ENCODE data around the gene B3GNT5. TPM values are rescaled to one million over a fixed set of nuclear protein-coding genes. Genes with fewer than 3 reads are reported as not detected.

The B3GNT5 gene
- total and polyA plus RNA-seq, 9 of the 15 experiments (the other 6 are each of a cell fraction or from before 2014, with no cell fraction given): 8.8 to 23.8 (median 14.4) TPM

DNA sequence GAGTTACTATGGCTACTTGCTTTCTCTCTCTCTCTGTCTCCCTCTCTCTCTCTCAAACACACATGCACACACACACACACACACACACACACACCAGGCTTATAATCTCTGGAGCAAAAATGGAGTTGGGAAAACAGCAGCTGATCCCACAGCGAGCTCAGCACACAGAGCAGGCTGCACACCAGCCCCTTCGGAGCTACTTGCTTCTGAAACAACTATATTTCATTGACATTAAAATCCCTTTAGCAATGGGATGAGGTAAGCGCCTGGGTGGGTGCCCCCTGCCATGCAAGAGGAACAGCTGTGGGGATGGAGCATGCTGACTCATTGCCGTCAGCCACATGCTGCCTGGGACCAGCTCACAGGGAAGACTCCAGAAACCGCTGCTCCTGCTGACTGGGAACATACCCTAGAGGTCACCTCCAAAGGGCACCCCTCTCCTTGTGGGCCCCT lies 45.7 kb downstream of the B3GNT5 start (continued):
- no peak for TF ChIP-seq CEBPG (CRISPR knock-in tag; IDR thresholded peaks at IDR 0.05)
- TF ChIP-seq CEBPG (tag; conservative IDR thresholded peaks at IDR 0.05 in 1 of 2, IDR thresholded peaks at IDR 0.05 in 1 of 2): peak in 1 of 2 experiments; percentile 54; a peak in 2 of 4 replicates
- no peak for TF ChIP-seq IFI16 (CRISPR knock-in tag; IDR thresholded peaks at IDR 0.05)
- no peak for TF ChIP-seq ZNF184 (CRISPR knock-in tag; IDR thresholded peaks at IDR 0.05)
- TF ChIP-seq CEBPB (tag; IDR thresholded peaks at IDR 0.05): no peak
- TF ChIP-seq SRSF1 (IDR thresholded peaks at IDR 0.05; ENCODE audit: low read depth, low read length): no peak
- no peak for TF ChIP-seq CBFA2T2 (conservative IDR thresholded peaks at IDR 0.05)
- no peak for TF ChIP-seq LEF1 (IDR thresholded peaks at IDR 0.05)
- no peak for TF ChIP-seq MTF1 (CRISPR knock-in tag; IDR thresholded peaks at IDR 0.05; ENCODE audit: borderline replicate concordance)
- TF ChIP-seq NCOR1 (IDR thresholded peaks at IDR 0.05): no peak
- TF ChIP-seq MCM2 (IDR thresholded peaks at IDR 0.05; ENCODE audit: low read depth): no peak
- no peak for TF ChIP-seq SMAD1 (IDR thresholded peaks at IDR 0.05; ENCODE audit: low read depth, low read length, partially characterized antibody)
- TF ChIP-seq NFE2 (IDR thresholded peaks at IDR 0.05; ENCODE audit: low read depth): peak; percentile 94
- TF ChIP-seq MYBL2 (IDR thresholded peaks at IDR 0.05; ENCODE audit: low read depth): no peak
- TF ChIP-seq MYBL2 (CRISPR knock-in tag; IDR thresholded peaks at IDR 0.05; ENCODE audit: borderline replicate concordance): no peak
- no peak for TF ChIP-seq SIN3B (IDR thresholded peaks at IDR 0.05; ENCODE audit: low read depth)
- TF ChIP-seq HES1 (IDR thresholded peaks at IDR 0.05; ENCODE audit: low read depth): no peak
- no peak for TF ChIP-seq ZNF518B (CRISPR knock-in tag; IDR thresholded peaks at IDR 0.05)
- no peak for TF ChIP-seq FOXA3 (CRISPR knock-in tag; conservative IDR thresholded peaks at IDR 0.05 in 1 of 2, IDR thresholded peaks at IDR 0.05 in 1 of 2)
- TF ChIP-seq, protein P1, sequence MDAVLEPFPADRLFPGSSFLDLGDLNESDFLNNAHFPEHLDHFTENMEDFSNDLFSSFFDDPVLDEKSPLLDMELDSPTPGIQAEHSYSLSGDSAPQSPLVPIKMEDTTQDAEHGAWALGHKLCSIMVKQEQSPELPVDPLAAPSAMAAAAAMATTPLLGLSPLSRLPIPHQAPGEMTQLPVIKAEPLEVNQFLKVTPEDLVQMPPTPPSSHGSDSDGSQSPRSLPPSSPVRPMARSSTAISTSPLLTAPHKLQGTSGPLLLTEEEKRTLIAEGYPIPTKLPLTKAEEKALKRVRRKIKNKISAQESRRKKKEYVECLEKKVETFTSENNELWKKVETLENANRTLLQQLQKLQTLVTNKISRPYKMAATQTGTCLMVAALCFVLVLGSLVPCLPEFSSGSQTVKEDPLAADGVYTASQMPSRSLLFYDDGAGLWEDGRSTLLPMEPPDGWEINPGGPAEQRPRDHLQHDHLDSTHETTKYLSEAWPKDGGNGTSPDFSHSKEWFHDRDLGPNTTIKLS (IDR thresholded peaks at IDR 0.05; ENCODE audit: borderline replicate concordance, low read depth): no peak
- TF ChIP-seq PTTG1 (tag; IDR thresholded peaks at IDR 0.05; ENCODE audit: low read depth): 0 out of 2 replicates have a peak, but pooled peaks have one; percentile 28
- no peak for TF ChIP-seq FOXJ2 (tag; IDR thresholded peaks at IDR 0.05)
- TF ChIP-seq, protein P2, sequence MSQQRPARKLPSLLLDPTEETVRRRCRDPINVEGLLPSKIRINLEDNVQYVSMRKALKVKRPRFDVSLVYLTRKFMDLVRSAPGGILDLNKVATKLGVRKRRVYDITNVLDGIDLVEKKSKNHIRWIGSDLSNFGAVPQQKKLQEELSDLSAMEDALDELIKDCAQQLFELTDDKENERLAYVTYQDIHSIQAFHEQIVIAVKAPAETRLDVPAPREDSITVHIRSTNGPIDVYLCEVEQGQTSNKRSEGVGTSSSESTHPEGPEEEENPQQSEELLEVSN (IDR thresholded peaks at IDR 0.05; ENCODE audit: borderline replicate concordance in 1 of 2, extremely low read depth in 1 of 2, insufficient read depth in 1 of 2, insufficient read length in 1 of 2, low read depth in 1 of 2, low read length in 1 of 2, poor library complexity in 1 of 2, severe bottlenecking in 1 of 2): peak in 1 of 2 experiments; percentile 13
- peak; percentile 89 for TF ChIP-seq C11orf30 (IDR thresholded peaks at IDR 0.05; ENCODE audit: low read depth)
